SJCRH30 (cell line): ENCODE results near the gene CELF1. TPM values are rescaled to one million over a fixed set of nuclear protein-coding genes. Genes with fewer than 3 reads are reported as not detected.
"Not testable (repeated sequence)": the region's sequence is repeated elsewhere in the genome, so short reads cannot be mapped to it uniquely, and the experiment has no call there.

Experiments
- DNase-seq, 2 experiments: peaks; one replicate each; pipeline ENCODE4 v3.0.0-alpha.2; 2015 to 2020
- H3K27ac ChIP-seq: fragments of 250-450 bp; sonication (Bioruptor Pico); 2 replicates; pipeline ENCODE4 v1.5.1; 2020; ENCODE audit warnings: mild to moderate bottlenecking, moderate library complexity
- H3K27me3 ChIP-seq: fragments of 250-450 bp; sonication (Bioruptor Pico); 2 replicates; pipeline ENCODE4 v1.5.1; 2020; ENCODE audit warnings: mild to moderate bottlenecking, moderate library complexity
- H3K36me3 ChIP-seq: fragments of 250-450 bp; sonication (Bioruptor Pico); 2 replicates; pipeline ENCODE4 v1.5.1; 2020; ENCODE audit warnings: mild to moderate bottlenecking, moderate library complexity
- H3K4me1 ChIP-seq: fragments of 250-450 bp; sonication (Bioruptor Pico); 2 replicates; pipeline ENCODE4 v1.5.1; 2020; ENCODE audit warnings: mild to moderate bottlenecking, moderate library complexity
- H3K4me3 ChIP-seq: fragments of 250-450 bp; sonication (Bioruptor Pico); 2 replicates; pipeline ENCODE4 v1.5.1; 2020; ENCODE audit warnings: mild to moderate bottlenecking, moderate library complexity
- H3K9me3 ChIP-seq: fragments of 250-450 bp; sonication (Bioruptor Pico); replicated peaks from 2 replicates; pipeline ENCODE4 v1.5.1; 2020; ENCODE audit warnings: mild to moderate bottlenecking, moderate library complexity
- total RNA-seq: library from RNA; depleted of rRNA; stranded (reverse); fragments of >200 nt; shearing (Covaris generic); gene quantifications from 2 replicates; pipeline ENCODE4 v1.2.3, GENCODE V29; 2014

Gene CELF1
- total RNA-seq, 1 experiment from 2014 or later, result 108 TPM

DNA sequence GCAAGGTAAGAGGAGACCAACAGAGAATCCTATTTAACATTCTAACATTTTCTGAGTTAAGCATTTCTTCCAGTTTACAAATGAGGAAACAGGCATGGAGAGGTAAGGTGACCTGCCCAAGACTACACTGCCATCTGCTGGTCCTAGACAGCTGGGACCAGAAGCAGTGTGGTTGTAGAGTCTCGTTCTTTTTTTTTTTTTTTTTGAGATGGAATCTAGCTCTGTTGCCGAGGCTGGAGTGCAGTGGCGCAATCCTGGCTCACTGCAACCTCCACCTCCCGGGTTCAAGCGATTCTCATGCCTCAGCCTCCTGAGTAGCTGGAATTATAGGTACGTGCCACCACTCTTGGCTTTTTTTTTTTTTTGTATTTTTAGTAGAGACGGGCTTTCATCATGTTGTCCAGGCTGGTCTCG lies 98.7 kb downstream of the CELF1 start:
- DNase-seq, result peak; percentile 84 to 91
- H3K27ac ChIP-seq, H3K4me1 ChIP-seq, H3K27me3 ChIP-seq, H3K9me3 ChIP-seq, H3K36me3 ChIP-seq, H3K4me3 ChIP-seq: not testable (repeated sequence)

DNA sequence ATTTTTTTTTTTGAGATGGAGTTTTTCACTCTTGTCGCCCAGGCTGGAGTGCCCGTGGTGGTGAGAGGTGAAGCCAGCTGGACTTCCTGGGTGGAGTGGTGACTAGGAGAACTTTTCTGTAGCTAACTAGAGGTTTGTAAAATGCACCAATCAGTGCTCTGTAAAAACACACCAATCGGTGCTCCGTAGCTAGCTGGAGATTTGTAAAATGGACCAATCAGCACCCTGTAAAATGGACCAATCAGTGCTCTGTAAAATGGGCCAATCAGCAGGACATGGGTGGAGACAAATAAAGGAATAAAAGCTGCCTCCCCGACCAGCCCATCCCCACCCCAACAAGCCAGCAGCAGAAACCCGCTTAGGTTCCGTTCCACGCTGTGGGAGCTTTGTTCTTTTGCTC lies 99.6 kb downstream of the CELF1 start:
- Histone ChIP-seq H3K27me3 (no peaks in the 10 kb centered on the region), H3K27ac (no peak overlapping the region), H3K36me3 (no peaks in the 10 kb centered on the region), H3K9me3 (no peaks in the 10 kb centered on the region), H3K4me3 (no peak overlapping the region), H3K4me1 (peaks cover 10% of the 10 kb centered on the region)
- DNase-seq, result peak in 1 of 2 experiments; percentile 32

DNA sequence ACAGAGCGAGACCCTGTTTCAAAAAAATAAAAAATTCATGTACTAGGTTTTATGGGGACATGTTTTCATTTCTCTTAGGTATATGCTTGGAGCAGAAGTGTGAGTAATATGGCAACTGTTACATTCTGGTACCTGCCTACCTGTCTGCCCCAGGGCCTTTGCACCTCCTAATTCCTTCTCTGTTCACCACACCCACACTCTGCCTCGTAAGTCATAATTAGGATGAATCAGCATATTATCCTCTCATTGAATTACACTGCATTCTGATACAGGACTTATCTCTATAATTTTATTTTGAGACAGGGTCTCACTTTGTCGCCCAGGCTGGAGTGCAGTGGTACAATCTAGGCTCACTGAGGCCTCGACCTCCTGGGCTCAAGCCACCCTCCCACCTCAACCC lies 100.9 kb downstream of the CELF1 start:
- Histone ChIP-seq H3K4me3 (no peak overlapping the region), H3K27ac (no peak overlapping the region), H3K36me3 (peaks cover 8% of the 10 kb centered on the region), H3K9me3 (no peaks in the 10 kb centered on the region), H3K4me1 (peaks cover 10% of the 10 kb centered on the region), H3K27me3 (no peaks in the 10 kb centered on the region)
- no peak for DNase-seq

DNA sequence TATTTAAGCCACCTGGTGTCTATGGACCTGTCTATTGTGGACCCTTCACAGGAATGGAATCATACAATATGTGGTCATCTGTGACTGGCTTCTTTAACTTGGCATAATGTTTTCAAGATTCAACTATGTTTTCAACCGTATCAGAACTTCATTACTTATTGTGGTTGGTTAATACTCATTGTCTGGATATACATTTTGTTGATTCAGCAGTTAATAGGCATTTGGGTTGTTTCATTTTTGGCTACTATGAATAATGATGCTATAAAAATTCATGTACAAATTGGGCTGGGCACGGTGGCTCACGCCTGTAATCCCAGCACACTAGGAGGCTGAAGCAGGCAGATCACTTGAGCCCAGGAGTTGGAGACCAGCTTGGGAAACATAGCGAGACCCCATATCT lies 101.5 kb downstream of the CELF1 start:
- no peaks in the 10 kb centered on the region for H3K27me3 ChIP-seq
- no peak overlapping the region for H3K27ac ChIP-seq
- peaks cover 11% of the 10 kb centered on the region for H3K36me3 ChIP-seq
- DNase-seq, result no peak
- H3K9me3 ChIP-seq, result no peaks in the 10 kb centered on the region
- H3K4me1 ChIP-seq, result peaks cover 10% of the 10 kb centered on the region
- H3K4me3 ChIP-seq, result no peak overlapping the region

DNA sequence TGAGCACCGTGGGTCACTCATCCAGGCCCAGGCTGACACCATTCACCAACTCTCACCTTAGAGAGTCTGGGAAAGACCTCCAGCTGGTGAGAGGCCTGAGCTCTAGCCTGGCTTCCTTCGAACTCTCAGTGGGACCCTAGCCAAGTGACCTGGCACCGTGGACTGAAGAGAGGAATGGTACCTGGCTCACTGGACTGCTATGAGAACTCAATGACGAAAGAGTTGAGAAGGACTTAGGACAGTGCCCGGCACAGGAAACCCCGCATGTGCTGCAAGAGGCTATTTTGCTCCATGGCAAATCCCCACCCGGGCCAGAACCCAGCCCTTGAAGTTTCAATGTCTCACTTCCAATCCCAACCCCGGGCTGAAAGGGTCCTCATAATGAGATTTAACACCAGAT lies 103.4 kb downstream of the CELF1 start:
- H3K27me3 ChIP-seq, result no peaks in the 10 kb centered on the region
- DNase-seq, result no peak
- no peaks in the 10 kb centered on the region for H3K9me3 ChIP-seq
- H3K4me3 ChIP-seq, result peak overlapping the region; percentile 71
- H3K27ac ChIP-seq, result peak overlapping the region; percentile 93
- peaks cover 13% of the 10 kb centered on the region for H3K36me3 ChIP-seq
- peaks cover 10% of the 10 kb centered on the region for H3K4me1 ChIP-seq

DNA sequence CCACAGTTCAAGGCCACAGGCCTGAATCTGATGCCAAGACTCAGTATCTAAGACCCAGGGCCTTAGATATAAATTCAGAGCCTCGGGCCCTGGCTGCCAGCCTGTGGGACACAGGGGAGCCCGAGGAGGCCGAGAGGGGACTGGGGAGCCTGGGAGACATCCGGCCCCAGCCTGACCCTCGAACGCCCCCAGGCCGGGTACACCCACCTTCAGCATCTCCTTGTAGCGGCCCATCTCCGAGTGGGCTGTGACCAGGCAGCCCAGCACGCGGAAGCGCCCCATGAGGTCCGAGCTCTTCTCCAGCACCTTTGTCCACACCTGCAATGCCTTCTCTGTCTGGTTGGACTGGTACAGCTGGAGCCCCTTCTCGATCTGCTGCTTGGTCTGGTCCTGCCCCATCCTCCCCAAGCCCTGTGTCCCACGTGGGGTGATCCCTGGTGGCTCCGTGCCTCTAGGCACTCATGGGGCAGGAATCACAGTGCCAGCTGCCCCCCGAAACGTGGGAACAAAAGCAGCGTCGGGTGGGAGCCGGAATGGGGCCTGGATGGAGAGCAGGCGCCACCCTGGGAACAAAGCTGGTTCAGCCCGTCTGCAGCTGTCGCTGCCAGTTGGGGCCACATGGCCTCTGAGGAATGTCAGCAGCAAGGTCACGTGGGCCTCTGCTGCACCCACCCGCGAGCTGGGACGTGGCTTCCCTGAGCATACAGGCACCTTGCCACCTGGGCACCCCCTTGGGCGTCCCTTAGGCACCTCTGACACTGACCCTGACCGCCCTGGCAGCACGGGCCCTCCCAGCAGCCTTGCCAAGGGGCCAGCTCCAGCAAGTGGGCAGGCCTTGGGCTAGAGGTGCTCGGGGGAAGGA lies 104.1 kb downstream of the CELF1 start, which contains the start of gene RAPSN:
TSS of gene RAPSN (minus strand) at position 571 of the 862 bp plus-strand sequence. CDS start at position 399, 172 bp downstream.
- no peaks in the 10 kb centered on the region for H3K9me3 ChIP-seq
- H3K4me1 ChIP-seq, result peaks cover 10% of the 10 kb centered on the region
- H3K36me3 ChIP-seq, result peaks cover 17% of the 10 kb centered on the region
- H3K27me3 ChIP-seq, result no peaks in the 10 kb centered on the region
- peak within 1 kb of the TSS; percentile 71 for H3K4me3 ChIP-seq
- DNase-seq, result peak; percentile 94
- peak within 1 kb of the TSS; percentile 93 for H3K27ac ChIP-seq

DNA sequence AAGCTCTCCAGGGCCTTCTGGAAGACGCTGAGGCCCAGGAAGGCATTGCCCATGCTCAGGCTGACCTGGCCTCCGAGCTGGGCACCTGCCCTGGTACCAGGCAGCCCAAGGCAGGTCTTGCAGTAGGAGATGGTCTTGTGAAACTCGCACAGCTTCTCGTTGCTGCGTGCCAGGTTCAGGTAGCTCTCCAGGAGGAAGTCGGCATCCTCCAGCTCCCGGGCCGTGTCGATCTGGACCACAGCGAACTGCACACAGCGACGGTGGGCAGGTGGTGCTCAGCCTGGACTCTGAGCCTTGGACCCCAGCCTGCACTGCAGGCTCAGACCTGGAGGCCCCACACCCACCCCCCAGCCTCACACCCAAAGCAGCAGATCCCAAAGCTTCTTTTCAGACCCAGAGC lies 105.0 kb downstream of the CELF1 start:
- Histone ChIP-seq H3K9me3 (no peaks in the 10 kb centered on the region), H3K4me1 (peaks cover 10% of the 10 kb centered on the region), H3K36me3 (peaks cover 25% of the 10 kb centered on the region), H3K27ac (peak overlapping the region; percentile 93), H3K27me3 (no peaks in the 10 kb centered on the region), H3K4me3 (peak overlapping the region; percentile 71)
- no peak for DNase-seq

DNA sequence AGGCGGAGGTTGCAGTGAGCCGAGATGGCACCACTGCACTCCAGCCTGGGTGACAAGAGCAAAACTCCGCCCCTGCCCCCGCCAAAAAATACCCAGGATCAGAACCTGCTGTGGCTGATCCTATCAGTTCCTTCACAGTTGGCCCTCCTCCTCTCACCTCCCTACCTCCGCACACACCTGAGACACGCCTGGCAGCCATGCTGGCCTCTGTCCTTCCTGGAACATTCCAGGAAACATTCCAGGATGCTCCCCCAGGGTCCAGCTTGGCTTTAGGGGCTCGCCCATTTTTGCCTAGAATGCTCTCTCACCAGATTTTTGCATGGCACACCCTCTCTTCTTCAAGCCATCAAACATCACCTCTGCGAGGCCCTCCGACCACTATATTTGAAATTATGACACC lies 106.1 kb downstream of the CELF1 start:
- Histone ChIP-seq H3K4me3 (no peak overlapping the region), H3K27me3 (no peaks in the 10 kb centered on the region), H3K4me1 (peaks cover 10% of the 10 kb centered on the region), H3K9me3 (no peaks in the 10 kb centered on the region), H3K36me3 (peaks cover 35% of the 10 kb centered on the region), H3K27ac (no peak overlapping the region)
- DNase-seq, result no peak

DNA sequence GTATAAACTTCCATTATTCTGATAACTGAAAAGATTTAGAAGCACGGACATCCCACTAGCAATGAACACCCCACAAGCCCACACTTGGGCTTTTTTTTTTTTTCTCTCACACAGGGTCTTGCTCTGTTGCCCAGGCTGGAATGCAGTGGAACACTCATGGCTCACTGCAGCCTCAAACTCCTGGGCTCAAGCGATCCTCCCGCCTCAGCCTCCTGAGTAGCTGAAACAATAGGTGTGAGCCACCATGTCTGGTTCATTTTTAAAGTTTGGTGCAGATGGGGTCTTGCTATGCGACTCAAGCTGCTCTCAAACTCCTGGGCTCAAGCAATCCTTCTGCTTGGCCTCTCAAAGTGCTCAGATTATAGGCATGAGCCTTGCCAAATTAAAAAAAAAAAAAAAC lies 107.1 kb downstream of the CELF1 start:
- DNase-seq, result no peak
- H3K36me3 ChIP-seq, result peaks cover 40% of the 10 kb centered on the region
- H3K9me3 ChIP-seq, result no peaks in the 10 kb centered on the region

DNA sequence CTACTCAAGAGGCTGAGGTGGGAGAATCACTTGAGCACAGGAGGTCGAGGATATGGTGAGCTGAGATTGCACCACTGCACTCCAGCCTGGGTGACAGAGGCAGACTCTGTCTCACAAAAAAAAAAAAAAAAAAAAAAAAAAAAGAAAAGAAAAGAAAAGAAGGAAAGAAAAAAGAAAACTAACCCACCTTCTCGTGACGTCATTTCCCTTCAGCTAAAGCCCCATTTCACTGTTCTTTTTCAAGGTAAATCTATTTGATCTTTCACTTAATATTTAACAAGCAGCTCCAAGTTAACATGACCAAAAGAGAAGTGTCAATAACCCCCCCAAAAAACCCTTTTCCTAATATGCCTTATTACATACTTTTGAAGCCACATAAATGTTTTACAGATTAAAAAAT lies 109.1 kb downstream of the CELF1 start:
- Histone ChIP-seq H3K27ac (no peak overlapping the region), H3K27me3 (no peaks in the 10 kb centered on the region), H3K36me3 (peaks cover 45% of the 10 kb centered on the region), H3K4me3 (no peak overlapping the region), H3K4me1 (no peaks in the 10 kb centered on the region; the same call in 1 of the 2 replicates), H3K9me3 (no peaks in the 10 kb centered on the region)
- DNase-seq, result no peak

More for the DNA sequence above, 107.1 kb downstream of the CELF1 start:
- Histone ChIP-seq H3K4me3 (no peak overlapping the region), H3K4me1 (peaks cover 10% of the 10 kb centered on the region), H3K27me3 (no peaks in the 10 kb centered on the region), H3K27ac (no peak overlapping the region)

DNA sequence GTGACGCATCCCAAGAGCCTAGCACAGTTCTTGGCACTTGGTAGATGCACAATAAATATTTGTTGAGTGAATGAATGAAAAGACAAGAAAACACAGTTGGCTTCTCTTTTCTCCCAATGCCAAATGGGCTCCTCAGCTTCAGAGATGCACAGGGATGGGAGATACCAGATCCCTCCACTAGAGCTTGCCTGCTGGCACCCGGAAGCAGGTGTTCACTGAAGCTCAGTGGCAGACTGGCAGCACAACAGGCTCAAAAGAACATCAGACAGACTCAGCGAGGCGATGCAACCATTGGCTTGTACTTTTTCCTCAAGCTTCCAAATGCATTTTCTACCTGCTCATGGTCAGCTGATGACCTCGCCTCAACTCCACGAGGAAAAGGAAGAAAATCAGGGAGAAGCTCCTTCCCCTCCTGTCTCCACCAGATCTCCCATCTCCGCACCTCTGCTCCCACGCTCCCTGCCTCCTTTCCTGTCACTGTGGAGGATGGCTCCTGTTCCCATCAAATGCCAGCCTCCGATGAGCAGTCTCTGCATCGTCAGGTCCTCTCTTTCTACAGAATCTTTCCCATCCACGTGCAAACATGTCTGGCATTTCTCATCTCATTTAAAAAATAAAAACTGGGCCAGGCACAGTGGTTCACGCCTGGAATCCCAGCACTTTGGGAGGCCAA lies 109.8 kb downstream of the CELF1 start:
- peaks cover 45% of the 10 kb centered on the region for H3K36me3 ChIP-seq
- no peaks in the 10 kb centered on the region for H3K27me3 ChIP-seq
- H3K4me1 ChIP-seq, result no peaks in the 10 kb centered on the region; the same call in 1 of the 2 replicates
- H3K27ac ChIP-seq, result no peak overlapping the region
- DNase-seq, result no peak
- H3K4me3 ChIP-seq, result no peak overlapping the region
- H3K9me3 ChIP-seq, result no peaks in the 10 kb centered on the region

DNA sequence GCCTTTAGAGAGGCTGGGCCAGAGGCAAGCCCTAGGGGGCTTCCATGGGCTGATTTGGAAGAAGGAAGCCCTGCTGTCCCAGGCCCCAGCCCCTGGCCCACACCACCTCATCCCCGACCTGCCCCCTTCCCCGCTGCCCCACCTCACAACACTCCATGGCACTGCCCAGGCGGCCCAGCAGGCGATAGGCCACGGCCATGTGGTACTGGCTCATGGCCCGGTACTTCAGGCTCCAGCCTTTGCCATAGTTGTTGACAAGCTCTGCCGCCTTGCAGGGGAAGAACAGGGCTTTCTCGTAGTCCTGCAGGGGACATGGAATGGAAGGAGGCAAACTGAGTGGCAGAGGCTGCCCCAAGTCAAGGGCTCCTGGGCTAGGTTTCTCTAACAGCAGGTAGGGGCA lies 110.4 kb downstream of the CELF1 start:
- Histone ChIP-seq H3K27me3 (no peaks in the 10 kb centered on the region), H3K36me3 (peaks cover 42% of the 10 kb centered on the region), H3K4me1 (no peaks in the 10 kb centered on the region; the same call in 1 of the 2 replicates), H3K4me3 (no peak overlapping the region), H3K9me3 (no peaks in the 10 kb centered on the region), H3K27ac (no peak overlapping the region)
- no peak for DNase-seq

DNA sequence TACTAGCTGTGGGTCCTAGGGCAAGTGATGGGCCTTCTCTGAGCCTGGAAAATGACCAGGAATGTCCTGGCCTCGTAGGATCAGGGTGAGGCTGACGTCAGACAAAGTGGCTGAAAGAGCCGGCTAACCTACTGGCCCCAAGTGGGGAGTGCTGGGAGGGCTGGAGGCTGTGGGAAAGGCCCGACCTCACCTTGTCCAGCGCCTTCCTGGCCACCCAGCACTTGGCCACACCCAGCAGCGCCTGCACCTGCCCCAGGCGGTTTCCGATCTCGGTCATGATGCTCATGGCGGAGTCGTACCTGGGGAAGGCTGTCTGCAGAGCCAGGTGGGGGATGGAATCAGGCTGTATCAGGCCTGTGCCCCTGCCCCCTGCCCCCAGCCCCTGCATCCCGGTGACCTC lies 111.5 kb downstream of the CELF1 start:
- H3K27me3 ChIP-seq, result no peaks in the 10 kb centered on the region
- H3K36me3 ChIP-seq, result peaks cover 34% of the 10 kb centered on the region

DNA sequence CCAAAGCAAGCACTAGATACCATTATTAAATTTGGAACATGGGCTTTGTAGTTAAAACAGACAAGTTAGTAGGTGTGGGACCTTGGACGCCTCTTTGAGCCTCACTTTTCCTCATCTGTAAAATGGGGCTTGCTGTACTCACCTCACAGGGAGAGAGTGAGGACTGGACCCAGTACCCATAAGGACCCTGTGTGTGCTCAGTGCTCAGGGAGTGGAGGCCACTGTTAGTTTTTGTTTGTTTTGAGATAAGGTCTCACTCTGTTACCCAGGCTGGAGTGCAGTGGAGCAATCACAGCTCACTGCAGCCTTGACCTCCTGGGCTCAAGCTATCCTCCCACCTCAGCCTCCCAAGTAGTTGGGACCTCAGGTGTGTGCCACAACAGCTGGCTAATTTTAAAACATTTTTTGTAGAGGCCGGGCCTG lies 112.9 kb downstream of the CELF1 start:
- H3K4me1 ChIP-seq, result no peaks in the 10 kb centered on the region
- DNase-seq, result no peak
- H3K27me3 ChIP-seq, result no peaks in the 10 kb centered on the region
- no peak overlapping the region for H3K27ac ChIP-seq
- peaks cover 32% of the 10 kb centered on the region for H3K36me3 ChIP-seq
- H3K9me3 ChIP-seq, result no peaks in the 10 kb centered on the region
- no peak overlapping the region for H3K4me3 ChIP-seq

More for the DNA sequence above, 111.5 kb downstream of the CELF1 start:
- H3K27ac ChIP-seq, result no peak overlapping the region
- H3K4me1 ChIP-seq, result no peaks in the 10 kb centered on the region
- H3K9me3 ChIP-seq, result no peaks in the 10 kb centered on the region
- H3K4me3 ChIP-seq, result no peak overlapping the region
- DNase-seq, result no peak

DNA sequence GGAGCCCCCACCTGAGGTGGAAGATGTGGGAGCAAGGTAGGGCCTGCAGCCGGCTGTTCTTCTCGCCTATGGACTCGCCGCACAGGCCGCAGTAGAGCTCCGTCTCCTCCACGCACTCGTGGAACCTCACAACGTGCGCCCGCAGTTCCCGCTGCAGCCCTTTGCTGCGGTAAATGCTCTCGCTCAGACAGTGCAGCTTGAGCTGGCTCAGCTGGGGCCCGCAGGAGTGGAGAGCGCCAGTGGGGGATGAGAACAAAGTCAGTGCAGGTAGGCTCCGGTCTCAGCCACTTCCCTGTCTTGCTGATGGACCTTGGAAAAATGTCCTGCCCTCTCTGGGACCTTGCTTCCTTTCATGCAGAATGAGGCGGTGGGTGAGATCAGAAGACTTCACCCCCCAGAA lies 114.2 kb downstream of the CELF1 start:
- Histone ChIP-seq H3K27ac (no peak overlapping the region), H3K4me1 (no peaks in the 10 kb centered on the region), H3K4me3 (no peak overlapping the region), H3K36me3 (peaks cover 27% of the 10 kb centered on the region), H3K9me3 (no peaks in the 10 kb centered on the region), H3K27me3 (no peaks in the 10 kb centered on the region)
- no peak for DNase-seq
